Activated naive CD4-positive, alpha-beta T cell treated with Interleukin-2 at 50 U/mL for 16 hours (primary cell): ENCODE measurements around the gene ZXDC.
A peak's percentile ranks its signal among the peaks of the same experiment; 100 is the strongest.

ENCODE experiments used
- DNase-seq: peaks from one replicate; pipeline ENCODE4 v3.0.0-alpha.2; 2020

The ZXDC gene

DNA sequence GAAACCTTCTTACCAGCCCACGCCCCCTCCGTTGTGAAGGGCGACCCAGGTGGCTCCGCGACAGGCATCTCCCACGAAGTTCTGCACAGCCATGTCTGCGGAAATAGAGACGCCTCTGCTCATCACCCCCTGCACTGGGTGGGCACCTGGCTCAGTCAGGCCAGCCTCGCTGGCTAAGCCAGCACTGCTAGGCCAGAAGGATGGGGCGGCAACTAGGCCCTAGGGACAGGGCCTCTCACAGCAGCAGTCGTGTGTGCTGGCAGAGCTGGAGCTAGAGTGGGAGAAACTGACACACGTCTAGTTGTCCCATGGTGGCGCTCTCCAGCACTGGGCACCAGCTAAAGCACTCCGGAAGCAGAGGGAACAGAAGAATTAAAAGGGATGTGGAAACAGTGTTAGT lies 12.5 kb upstream of the ZXDC start:
- DNase-seq, result no peak

DNA sequence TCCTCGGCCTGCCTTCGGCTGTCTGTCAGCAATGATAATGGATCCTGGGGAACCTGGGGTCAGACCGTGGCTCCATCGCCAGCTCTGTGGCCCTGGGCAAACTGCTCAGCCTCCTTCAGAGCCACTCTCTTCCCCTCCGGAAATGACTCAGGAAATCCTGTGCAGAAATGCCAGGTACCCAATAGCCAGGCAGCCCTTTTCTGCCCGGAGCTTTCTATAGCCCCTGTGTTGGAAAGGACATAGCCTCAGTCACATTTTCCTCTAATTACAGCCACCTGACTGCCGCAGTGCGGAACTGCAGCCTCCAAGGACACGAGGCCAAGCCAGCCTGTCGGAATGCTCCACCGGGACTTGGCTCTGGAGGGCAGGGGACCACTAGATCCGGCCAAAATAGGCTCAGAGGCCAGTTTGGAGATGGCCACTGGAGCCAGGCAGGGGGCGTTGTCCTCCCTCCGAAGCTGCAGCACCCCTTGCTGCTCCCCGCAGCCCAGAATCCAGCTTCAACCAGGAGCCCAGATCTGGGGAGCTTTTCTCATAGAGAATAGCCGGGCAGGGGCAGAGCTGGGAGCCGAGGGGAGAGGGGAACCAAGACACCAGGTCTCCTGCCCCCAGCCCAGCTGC lies 11.6 kb upstream of the ZXDC start:
- DNase-seq, result no peak

- no peak for DNase-seq
Measured at GRCh38 chr3:126486360-126486847, 10.7 kb upstream of the ZXDC start.

- no peak for DNase-seq
Measured at GRCh38 chr3:126485956-126486355, 10.3 kb upstream of the ZXDC start.

GRCh38 chr3:126485176-126485897 lies 9.6 kb upstream of the ZXDC start:
- no peak for DNase-seq

GRCh38 chr3:126484662-126485061 lies 9.0 kb upstream of the ZXDC start:
- no peak for DNase-seq

GRCh38 chr3:126484148-126484547 lies 8.5 kb upstream of the ZXDC start:
- no peak for DNase-seq

DNA sequence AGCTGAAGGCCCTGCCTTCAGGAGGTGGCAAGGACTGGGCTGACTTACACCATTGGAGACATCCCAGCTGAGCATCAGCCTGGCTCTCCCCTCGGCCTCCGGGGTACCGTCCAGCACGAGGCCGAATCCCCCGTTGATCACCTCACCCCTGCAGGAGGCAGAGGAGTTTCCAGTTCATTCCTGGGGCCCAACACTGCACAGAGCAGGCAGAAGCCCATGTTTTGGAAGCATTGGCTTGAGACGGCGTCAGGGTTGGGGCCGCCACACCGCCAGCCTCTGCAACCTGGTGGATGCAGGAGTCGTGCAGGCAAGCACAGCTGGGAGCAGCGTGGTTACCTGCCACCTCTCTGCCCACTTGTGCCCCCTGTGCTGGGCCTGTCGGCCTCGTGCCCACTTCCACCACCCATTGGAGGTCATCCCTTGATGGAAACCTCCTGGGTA lies 7.7 kb upstream of the ZXDC start:
- DNase-seq, result no peak

DNA sequence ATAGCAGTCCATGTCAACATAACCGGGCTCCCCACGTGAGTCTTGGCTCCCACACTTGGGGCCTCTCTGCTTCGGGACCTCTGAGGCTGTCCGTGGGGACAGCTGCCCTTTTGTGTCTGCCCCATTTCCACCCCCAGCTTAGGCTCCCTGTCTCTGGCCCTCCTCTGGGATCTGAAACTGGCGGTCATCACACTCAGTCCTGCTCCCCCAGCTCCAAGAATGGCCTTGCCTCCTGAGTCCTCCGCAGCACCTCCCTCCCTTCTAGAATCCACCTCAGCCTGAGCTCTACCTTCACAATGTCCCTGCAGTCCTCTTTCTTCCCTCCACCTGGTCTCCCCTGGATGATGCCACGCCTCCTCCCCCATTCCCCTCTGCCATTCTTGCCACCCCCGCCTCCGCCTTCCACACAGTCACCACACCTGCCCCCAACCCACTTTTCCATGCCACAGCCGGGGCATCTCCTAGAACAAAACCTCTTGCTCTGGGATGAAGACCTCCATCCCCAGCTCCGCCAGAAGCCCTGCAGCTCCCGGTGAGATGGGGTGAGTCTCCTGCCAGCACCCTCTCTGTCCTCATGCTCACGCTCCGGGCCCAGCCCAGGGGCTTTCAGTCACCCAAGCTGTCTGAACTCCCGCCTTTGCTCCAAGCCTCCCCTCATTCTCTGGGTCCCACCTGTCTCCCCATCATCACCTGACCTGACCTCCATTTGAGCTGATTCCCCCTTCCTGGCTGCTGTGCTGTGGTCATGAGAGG lies 7.0 kb upstream of the ZXDC start:
- no peak for DNase-seq

GRCh38 chr3:126481808-126482502 lies 6.3 kb upstream of the ZXDC start:
- DNase-seq, result no peak

GRCh38 chr3:126480861-126481260 lies 5.2 kb upstream of the ZXDC start:
- DNase-seq, result no peak

DNA sequence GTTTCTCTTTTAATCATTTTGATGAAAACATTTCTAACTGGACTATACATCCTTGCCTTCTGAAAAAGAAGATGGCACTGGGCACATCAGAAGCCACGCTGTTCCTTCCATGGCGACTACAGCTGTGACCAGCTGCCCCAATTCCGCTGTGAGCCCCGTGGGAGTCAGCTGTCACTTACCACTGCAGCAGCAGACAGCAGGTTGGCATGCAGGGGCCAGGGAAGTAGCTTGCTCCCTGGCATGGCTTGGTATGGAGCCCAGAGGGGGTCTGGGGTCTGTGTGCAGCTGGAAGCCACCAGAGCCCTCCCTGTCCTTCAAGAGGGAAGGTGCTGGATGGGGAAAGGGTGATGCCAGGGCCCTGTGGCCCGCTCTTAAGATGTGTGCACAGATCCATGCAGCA lies 4.5 kb upstream of the ZXDC start:
- DNase-seq, result no peak

DNA sequence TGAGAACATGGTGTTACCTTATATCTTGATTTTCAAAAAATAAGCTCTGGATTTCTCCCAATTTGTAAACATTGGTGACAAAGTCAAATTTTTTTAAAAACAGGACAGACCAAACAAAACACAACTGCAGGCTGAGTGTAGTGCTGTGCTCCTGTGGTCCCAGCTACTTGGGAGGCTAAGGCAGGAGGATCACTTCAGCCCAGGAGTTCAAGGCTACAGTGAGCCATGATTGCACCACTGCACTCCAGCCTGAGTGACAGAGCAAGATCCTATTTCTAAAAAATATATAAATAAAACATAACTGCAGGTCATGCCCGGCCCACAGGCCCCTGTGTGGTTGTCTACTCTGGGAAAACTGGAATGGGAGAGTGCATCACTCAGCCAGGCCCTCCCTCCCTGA lies 4.0 kb upstream of the ZXDC start:
- DNase-seq, result no peak

DNA sequence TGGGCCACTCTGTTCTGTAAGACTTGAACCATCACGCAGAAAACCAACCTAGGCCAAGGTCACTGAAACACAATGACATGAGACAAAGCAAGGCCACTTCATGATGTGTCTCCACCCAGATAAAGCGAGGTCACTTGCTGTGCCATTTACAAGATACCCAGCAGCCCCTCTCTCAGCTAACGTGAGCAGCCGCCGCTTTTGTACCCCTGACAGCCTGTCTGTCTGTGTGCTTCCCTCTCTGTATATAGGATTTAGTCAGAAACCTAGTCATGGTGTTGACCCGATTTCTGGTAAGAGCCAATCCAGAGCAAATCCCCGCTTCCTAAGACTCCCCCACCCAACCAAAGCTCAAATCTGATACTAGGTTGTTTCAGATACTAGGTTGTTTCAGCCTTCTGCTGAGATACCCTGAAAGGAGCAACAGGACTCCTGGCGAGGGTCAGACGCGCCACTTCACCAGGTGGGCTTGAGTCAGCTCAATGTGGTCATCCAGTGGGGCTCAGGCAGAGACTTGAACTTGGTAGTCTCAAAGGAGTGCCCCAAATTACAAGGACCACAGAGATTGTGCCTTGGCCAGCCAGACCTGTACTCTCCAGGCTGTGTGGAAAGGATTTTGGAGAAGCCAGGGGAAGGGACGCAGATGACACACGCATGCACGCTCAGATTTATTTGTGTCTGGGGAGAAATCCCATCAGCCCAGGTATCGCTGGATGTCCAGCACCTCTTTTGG lies 3.1 kb upstream of the ZXDC start:
- DNase-seq, result no peak

- no peak for DNase-seq
Measured at GRCh38 chr3:126477061-126477380, 1.3 kb upstream of the ZXDC start.

- no peak for DNase-seq
Measured at GRCh38 chr3:126476166-126477060, 722 bp upstream of the ZXDC start.

DNA sequence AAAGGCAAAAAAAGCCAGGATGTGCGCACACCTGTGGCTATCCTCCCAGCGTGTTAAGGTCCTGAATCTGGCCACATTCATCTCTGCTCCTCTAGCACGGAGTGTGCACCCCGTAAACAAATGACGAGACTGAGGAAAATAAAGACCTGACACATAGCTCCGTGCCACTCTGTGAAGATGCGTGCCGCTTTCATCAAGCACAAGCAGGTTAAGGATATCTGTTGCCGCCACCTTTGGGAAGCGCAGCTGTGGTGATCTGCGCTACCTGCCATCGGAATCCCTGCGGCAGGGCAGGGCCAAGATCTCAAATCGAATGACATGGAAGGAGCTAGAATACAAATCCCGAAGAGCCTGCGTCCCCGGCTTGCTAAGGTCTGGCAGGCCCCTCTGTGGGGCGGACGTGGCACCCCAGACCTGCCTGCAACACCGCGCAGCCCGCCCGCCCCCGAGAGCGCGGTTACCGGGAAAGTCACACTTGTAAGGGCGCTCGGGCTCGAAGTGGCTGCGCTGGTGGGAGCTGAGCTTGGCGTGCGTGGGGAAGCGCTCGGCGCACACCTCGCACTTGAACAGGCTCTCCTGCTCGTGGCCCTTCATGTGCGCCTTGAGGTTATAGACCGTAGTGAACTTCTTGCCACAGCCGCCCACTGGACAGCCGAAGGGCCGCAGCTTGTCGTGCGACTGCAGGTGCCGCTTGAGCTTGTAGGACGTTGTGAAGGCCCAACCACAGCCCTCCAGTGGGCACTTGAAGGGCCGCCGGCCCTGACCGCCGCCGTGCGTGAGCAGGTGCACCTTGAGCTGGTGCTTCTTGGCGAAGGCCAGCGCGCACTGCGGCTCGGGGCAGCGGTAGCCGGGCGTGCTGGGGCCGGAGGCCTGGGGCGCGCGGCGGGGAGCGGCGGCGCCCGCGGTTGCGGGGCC lies 936 bp downstream of the ZXDC start:
- DNase-seq, result peak; percentile 49

DNA sequence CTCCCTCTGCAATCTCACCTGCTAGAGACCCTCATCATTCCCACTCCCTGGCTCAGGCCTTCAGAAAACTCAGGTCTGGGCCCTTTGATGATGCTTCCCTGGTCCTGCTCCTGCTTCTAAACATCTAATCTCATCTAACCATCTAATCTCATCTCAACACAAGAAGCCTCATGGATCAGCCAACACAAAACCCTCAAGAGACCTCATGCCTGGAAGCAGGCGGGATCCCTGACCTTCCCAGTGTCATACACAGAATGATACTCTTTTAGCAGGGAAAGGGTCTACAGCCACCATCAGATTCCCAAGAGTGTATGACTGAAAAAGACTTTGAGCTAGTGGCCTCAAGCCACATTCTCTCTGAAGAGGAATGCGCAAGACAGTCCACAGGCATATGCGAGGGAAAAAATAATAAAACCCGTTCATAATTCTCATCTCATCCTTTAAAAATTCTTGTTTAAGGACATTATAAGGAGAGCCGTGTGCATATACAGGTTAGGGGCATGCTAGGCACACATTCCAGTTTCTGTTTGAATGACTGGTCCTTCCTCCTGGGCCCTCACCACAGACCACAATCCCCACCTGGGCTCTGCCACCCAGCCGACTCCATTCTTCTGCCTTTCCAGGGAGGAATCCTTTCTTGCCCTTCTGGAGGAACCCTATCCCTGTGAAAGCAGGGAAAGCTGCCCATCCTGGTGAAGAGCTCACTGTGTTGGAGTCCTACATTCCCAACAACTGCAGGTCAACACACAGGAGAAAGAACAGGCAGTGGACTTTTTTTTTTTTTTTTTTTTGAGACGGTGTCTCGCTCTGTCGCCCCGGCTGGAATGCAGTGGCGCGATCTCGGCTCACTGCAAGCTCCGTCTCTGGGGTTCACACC lies 2.2 kb downstream of the ZXDC start:
- no peak for DNase-seq

- no peak for DNase-seq
Measured at GRCh38 chr3:126472277-126473006, 3.2 kb downstream of the ZXDC start.
